Peyer's patch (tissue), 4 donors: ENCODE results near the gene CCL4L2. TPM values are rescaled to one million over a fixed set of nuclear protein-coding genes. Genes with fewer than 3 reads are reported as not detected.
"Not testable (repeated sequence)": the region's sequence is repeated elsewhere in the genome, so short reads cannot be mapped to it uniquely, and the experiment has no call there.

Experiments
- DNase-seq, 3 donors: peaks; one replicate each; pipeline ENCODE4 v3.0.0-alpha.2; 2017 to 2019
- H3K27ac ChIP-seq, 4 donors: fragments of 200-600 bp; sonication (generic); one replicate each; pipeline ENCODE4 v1.5.1; 2016 to 2019
- H3K27me3 ChIP-seq, 2 donors: fragments of 200-600 bp; sonication (generic); one replicate each; pipeline ENCODE4 v1.5.1; 2019
- H3K36me3 ChIP-seq, 3 donors: fragments of 200-600 bp; sonication (generic); one replicate each; pipeline ENCODE4 v1.5.1; 2016 to 2019
- H3K4me1 ChIP-seq, 4 donors: fragments of 200-600 bp; sonication (generic); one replicate each; pipeline ENCODE4 v1.5.1; 2016 to 2019
- H3K4me3 ChIP-seq, 4 donors: fragments of 200-600 bp; sonication (generic); 1 replicate in 3 of 4; 2 replicates in 1 of 4; pipeline ENCODE4 v1.5.1; 2016 to 2019; ENCODE audit warnings: mild to moderate bottlenecking in 1 of 4
- H3K9me3 ChIP-seq, 4 donors: fragments of 200-600 bp; sonication (generic); one replicate each; pipeline ENCODE4 v1.5.1; 2016 to 2019; ENCODE audit warnings: mild to moderate bottlenecking in 1 of 4
- CTCF ChIP-seq, 6 experiments: fragments of 450-650 bp in 4 of 6; fragments of 200-600 bp in 2 of 6; sonication (generic) in 1 of 6; IDR thresholded peaks; one replicate each; pipeline ENCODE4 v1.5.1; 2017 to 2019; ENCODE audit warnings: antibody characterized with exemption in 6 of 6, mild to moderate bottlenecking in 3 of 6, moderate library complexity in 1 of 6
- POLR2A ChIP-seq, 2 donors: fragments of 450-650 bp; IDR thresholded peaks; one replicate each; pipeline ENCODE4 v1.5.1; 2017; ENCODE audit warnings: antibody characterized with exemption in 2 of 2, mild to moderate bottlenecking in 2 of 2, moderate library complexity in 2 of 2
- total RNA-seq, 4 donors: library from RNA; depleted of rRNA; stranded (reverse); fragments of >200 nt; gene quantifications; one replicate each; pipeline ENCODE4 v1.1.0, GENCODE V29; 2016

The CCL4L2 gene
- total RNA-seq, 4 donors from 2014 or later = 1.3 to 24.8 TPM; not detected in 2

GRCh38 chr17:36209575-36209974 lies 1.3 kb upstream of the CCL4L2 start:
- no peaks in the 10 kb centered on the region for H3K36me3 ChIP-seq
- no peak for TF ChIP-seq CTCF (IDR thresholded peaks at IDR 0.05)
- TF ChIP-seq POLR2A (IDR thresholded peaks at IDR 0.05) = no peak
- H3K4me3 ChIP-seq = no peak overlapping the region
- DNase-seq = no peak
- H3K27me3 ChIP-seq = no peaks in the 10 kb centered on the region
- H3K4me1 ChIP-seq = peaks cover 0 to 6% (median 0%) of the 10 kb centered on the region in 4 donors
- no peak overlapping the region for H3K27ac ChIP-seq
- H3K9me3 ChIP-seq = no peaks in the 10 kb centered on the region

GRCh38 chr17:36211484-36212271 lies 815 bp downstream of the CCL4L2 start:
- H3K9me3 ChIP-seq, H3K4me1 ChIP-seq, H3K36me3 ChIP-seq, H3K4me3 ChIP-seq, H3K27me3 ChIP-seq, DNase-seq: not testable (repeated sequence)
- H3K27ac ChIP-seq = peak overlapping the region in 1 of 4 donors; percentile 52

GRCh38 chr17:36212272-36212605 lies 1.4 kb downstream of the CCL4L2 start:
- Histone ChIP-seq H3K9me3 (no peaks in the 10 kb centered on the region), H3K4me3 (no peak overlapping the region), H3K27me3 (no peaks in the 10 kb centered on the region), H3K36me3 (no peaks in the 10 kb centered on the region), H3K4me1 (peaks cover 0 to 6% (median 0%) of the 10 kb centered on the region in 4 donors), H3K27ac (peak overlapping the region in 1 of 4 donors; percentile 52)
- no peak for DNase-seq
- no peak for TF ChIP-seq CTCF (IDR thresholded peaks at IDR 0.05)
- TF ChIP-seq POLR2A (IDR thresholded peaks at IDR 0.05) = no peak

- no peaks in the 10 kb centered on the region for H3K9me3 ChIP-seq
- TF ChIP-seq POLR2A (IDR thresholded peaks at IDR 0.05) (no peak), CTCF (IDR thresholded peaks at IDR 0.05) (no peak)
- no peak for DNase-seq
- H3K27me3 ChIP-seq = no peaks in the 10 kb centered on the region
- no peak overlapping the region for H3K4me3 ChIP-seq
- no peaks in the 10 kb centered on the region for H3K36me3 ChIP-seq
- H3K4me1 ChIP-seq = peaks cover 0 to 6% (median 0%) of the 10 kb centered on the region in 4 donors
- H3K27ac ChIP-seq = no peak overlapping the region
These were observed 2.1 kb downstream of the CCL4L2 start for GRCh38 chr17:36212966-36213365.

- no peaks in the 10 kb centered on the region for H3K9me3 ChIP-seq
- H3K27ac ChIP-seq = no peak overlapping the region
- no peak for DNase-seq
- no peak overlapping the region for H3K4me3 ChIP-seq
- no peak for TF ChIP-seq POLR2A (IDR thresholded peaks at IDR 0.05)
- TF ChIP-seq CTCF (IDR thresholded peaks at IDR 0.05) = no peak
- no peaks in the 10 kb centered on the region for H3K36me3 ChIP-seq
- H3K4me1 ChIP-seq = peaks cover 0 to 6% (median 0%) of the 10 kb centered on the region in 4 donors
- H3K27me3 ChIP-seq = no peaks in the 10 kb centered on the region
These were observed 2.8 kb downstream of the CCL4L2 start for GRCh38 chr17:36213695-36214094.

- Histone ChIP-seq H3K9me3 (no peaks in the 10 kb centered on the region), H3K27me3 (no peaks in the 10 kb centered on the region), H3K4me1 (peaks cover 0 to 6% (median 0%) of the 10 kb centered on the region in 4 donors), H3K4me3 (no peak overlapping the region), H3K27ac (peak overlapping the region in 1 of 4 donors; percentile 3), H3K36me3 (no peaks in the 10 kb centered on the region)
- no peak for TF ChIP-seq CTCF (IDR thresholded peaks at IDR 0.05)
- TF ChIP-seq POLR2A (IDR thresholded peaks at IDR 0.05) = no peak
- DNase-seq = no peak
These were observed 4.1 kb downstream of the CCL4L2 start for GRCh38 chr17:36214918-36215317.

- peak overlapping the region in 1 of 4 donors; percentile 3 for H3K27ac ChIP-seq
- H3K4me3 ChIP-seq, H3K27me3 ChIP-seq, H3K36me3 ChIP-seq, DNase-seq, H3K9me3 ChIP-seq, H3K4me1 ChIP-seq: not testable (repeated sequence)
These were observed 4.8 kb downstream of the CCL4L2 start for GRCh38 chr17:36215406-36216308.

- not testable (repeated sequence) for H3K9me3 ChIP-seq, H3K4me1 ChIP-seq, H3K4me3 ChIP-seq, H3K36me3 ChIP-seq, DNase-seq, H3K27ac ChIP-seq, H3K27me3 ChIP-seq
These were observed 8.7 kb downstream of the CCL4L2 start for GRCh38 chr17:36219556-36219955.
